Lower leg skin (tissue), 4 donors: ENCODE data around the gene TPK1. TPM values are rescaled to one million over a fixed set of nuclear protein-coding genes. Genes with fewer than 3 reads are reported as not detected.

Source experiments
- DNase-seq, 2 donors: peaks; one replicate each; pipeline ENCODE4 v3.0.0-alpha.2; 2019; ENCODE audit warnings: low spot score in 2 of 2
- H3K4me3 ChIP-seq: fragments of 200-600 bp; sonication (generic); 2 replicates; pipeline ENCODE4 v1.5.1; 2017; ENCODE audit warnings: mild to moderate bottlenecking, low read depth; ENCODE audit not compliant: poor library complexity, severe bottlenecking
- POLR2A ChIP-seq, 2 donors: fragments of 450-650 bp; IDR thresholded peaks; one replicate each; pipeline ENCODE4 v1.6.1; 2016 to 2017; ENCODE audit warnings: antibody characterized with exemption in 2 of 2, mild to moderate bottlenecking in 1 of 2, moderate library complexity in 1 of 2
- WGBS, 2 donors: methylation state at CpG; one replicate each; pipeline ENCODE4 v1.1.5; 2018; 5-methylcytosine and 5-hydroxymethylcytosine counted together
- intact Hi-C: fragments of 100-400 bp; cut with DNase I; formaldehyde crosslinking; loops from one replicate; pipeline ENCODE4 v1.15.0; 2023; ENCODE audit warnings: low total_unique reads
- total RNA-seq, 4 donors: library from RNA; depleted of rRNA; stranded (reverse); fragments of >200 nt; gene quantifications; one replicate each; pipeline ENCODE4 v1.1.0, GENCODE V29; 2016
- TF ChIP-seq, protein P1 (sequence below), 3 donors: fragments of 450-650 bp; IDR thresholded peaks; one replicate each; pipeline ENCODE4 v1.5.1; 2016; ENCODE audit warnings: antibody characterized with exemption in 3 of 3, mild to moderate bottlenecking in 3 of 3, moderate library complexity in 2 of 3

The TPK1 gene
- total RNA-seq, 4 donors from 2014 or later, result 1.1 to 5.5 (median 3.3) TPM

DNA sequence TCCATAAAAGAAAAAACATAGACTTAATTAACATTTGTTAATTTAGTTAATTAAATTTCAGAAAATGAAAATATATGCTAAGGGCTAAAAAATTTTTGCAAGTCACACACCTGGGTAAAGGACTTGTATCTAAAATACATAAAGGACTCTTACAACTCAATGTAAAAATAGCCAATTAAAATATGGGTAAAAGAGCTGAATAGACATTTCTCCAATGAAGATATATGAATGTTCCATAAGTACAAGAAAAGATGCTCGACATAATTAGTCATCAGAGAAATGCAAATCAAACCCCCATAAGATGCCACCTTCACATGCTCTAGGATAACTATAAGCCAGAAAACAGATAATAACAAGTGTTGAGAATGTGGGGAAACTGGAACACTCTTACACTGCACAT lies 288.0 kb downstream of the TPK1 start:
- intact Hi-C loops, result no loop called here
- DNase-seq, result no peak
- TF ChIP-seq, protein P1, sequence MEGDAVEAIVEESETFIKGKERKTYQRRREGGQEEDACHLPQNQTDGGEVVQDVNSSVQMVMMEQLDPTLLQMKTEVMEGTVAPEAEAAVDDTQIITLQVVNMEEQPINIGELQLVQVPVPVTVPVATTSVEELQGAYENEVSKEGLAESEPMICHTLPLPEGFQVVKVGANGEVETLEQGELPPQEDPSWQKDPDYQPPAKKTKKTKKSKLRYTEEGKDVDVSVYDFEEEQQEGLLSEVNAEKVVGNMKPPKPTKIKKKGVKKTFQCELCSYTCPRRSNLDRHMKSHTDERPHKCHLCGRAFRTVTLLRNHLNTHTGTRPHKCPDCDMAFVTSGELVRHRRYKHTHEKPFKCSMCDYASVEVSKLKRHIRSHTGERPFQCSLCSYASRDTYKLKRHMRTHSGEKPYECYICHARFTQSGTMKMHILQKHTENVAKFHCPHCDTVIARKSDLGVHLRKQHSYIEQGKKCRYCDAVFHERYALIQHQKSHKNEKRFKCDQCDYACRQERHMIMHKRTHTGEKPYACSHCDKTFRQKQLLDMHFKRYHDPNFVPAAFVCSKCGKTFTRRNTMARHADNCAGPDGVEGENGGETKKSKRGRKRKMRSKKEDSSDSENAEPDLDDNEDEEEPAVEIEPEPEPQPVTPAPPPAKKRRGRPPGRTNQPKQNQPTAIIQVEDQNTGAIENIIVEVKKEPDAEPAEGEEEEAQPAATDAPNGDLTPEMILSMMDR (IDR thresholded peaks at IDR 0.05), result no peak
- TF ChIP-seq POLR2A (IDR thresholded peaks at IDR 0.05), result no peak
- 87 to 97% methylated on average over 1 of the region's 1 CpG for WGBS, 2 donors
- no peak overlapping the region for H3K4me3 ChIP-seq

DNA sequence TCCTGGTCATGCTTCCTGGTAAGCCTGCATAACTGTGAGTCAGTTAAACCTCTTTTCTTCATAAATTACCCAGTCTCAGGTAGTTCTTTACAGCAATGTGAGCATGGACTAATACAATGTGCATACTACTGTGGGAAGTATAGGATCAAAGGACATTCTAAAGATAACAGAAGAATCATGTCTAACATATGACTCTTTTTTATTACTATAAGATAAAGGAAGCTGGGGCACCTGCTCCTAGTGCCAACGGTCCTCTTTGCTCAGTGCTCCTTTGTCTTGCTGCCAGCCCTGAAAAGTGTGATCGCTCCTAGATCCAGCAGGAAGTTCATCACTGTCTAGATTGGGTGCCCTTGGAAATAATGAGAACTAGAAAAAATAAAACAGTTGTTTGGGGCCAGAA lies 289.1 kb downstream of the TPK1 start:
- H3K4me3 ChIP-seq, result no peak overlapping the region
- DNase-seq, result no peak
- intact Hi-C loops, result no loop called here
- 80 to 82% methylated on average over 2 of the region's 2 CpGs for WGBS, 2 donors
- TF ChIP-seq, protein P1 (IDR thresholded peaks at IDR 0.05), result no peak
- TF ChIP-seq POLR2A (IDR thresholded peaks at IDR 0.05), result no peak

GRCh38 chr7:144545330-144545729 lies 290.5 kb downstream of the TPK1 start:
- H3K4me3 ChIP-seq, result no peak overlapping the region
- TF ChIP-seq, protein P1 (IDR thresholded peaks at IDR 0.05), result no peak
- no peak for TF ChIP-seq POLR2A (IDR thresholded peaks at IDR 0.05)
- no peak for DNase-seq
- intact Hi-C loops, result no loop called here
- WGBS, 2 donors, result 59 to 61% methylated on average over 1 of the region's 1 CpG

GRCh38 chr7:144534655-144535395 lies 301.0 kb downstream of the TPK1 start:
- TF ChIP-seq, protein P1 (IDR thresholded peaks at IDR 0.05), result no peak
- TF ChIP-seq POLR2A (IDR thresholded peaks at IDR 0.05), result no peak
- intact Hi-C loops, result no loop called here
- WGBS, 2 donors, result 94% methylated on average over 3 of the region's 3 CpGs
- H3K4me3 ChIP-seq, result no peak overlapping the region
- DNase-seq, result no peak

- 82 to 89% methylated on average over 4 of the region's 4 CpGs for WGBS, 2 donors
- no peak for DNase-seq
- TF ChIP-seq, protein P1 (IDR thresholded peaks at IDR 0.05), result no peak
- TF ChIP-seq POLR2A (IDR thresholded peaks at IDR 0.05), result no peak
- H3K4me3 ChIP-seq, result no peak overlapping the region
- intact Hi-C loops, result no loop called here
Measured at GRCh38 chr7:144534196-144534595, 301.7 kb downstream of the TPK1 start.

DNA sequence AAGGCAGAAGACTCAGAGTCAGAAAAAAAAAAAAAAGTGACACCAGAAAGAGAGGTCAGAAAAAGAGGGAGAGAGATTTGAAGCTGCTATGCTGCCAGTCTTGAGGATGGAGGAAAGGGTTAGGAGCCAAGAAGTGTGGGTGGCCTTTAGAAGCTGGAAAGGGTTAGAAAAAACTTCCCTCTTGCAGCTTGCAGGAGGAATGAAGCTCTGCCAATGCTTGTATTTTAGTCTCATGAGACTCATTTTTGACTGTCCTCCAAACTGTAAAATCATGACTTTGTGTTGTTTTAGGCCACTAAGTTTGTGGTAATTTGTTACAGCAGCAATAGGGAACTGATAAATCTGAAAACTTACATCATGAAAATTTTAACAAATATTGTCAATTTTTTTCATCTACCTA lies 304.7 kb downstream of the TPK1 start:
- no peak for DNase-seq
- no peak overlapping the region for H3K4me3 ChIP-seq
- TF ChIP-seq POLR2A (IDR thresholded peaks at IDR 0.05), result no peak
- TF ChIP-seq, protein P1 (IDR thresholded peaks at IDR 0.05), result no peak
- intact Hi-C loops, result no loop called here
